GM12878 (cell line): ENCODE results near the gene GBP6. TPM values are rescaled to one million over a fixed set of nuclear protein-coding genes. Genes with fewer than 3 reads are reported as not detected.
"Not testable (repeated sequence)": the region's sequence is repeated elsewhere in the genome, so short reads cannot be mapped to it uniquely, and the experiment has no call there.

Experiments used
- ATAC-seq: fragments of 200-7000 bp; cut with Tn5 transposase; 3 replicates; pipeline ENCODE4 v1.9.1; 2020; ENCODE audit warnings: mild to moderate bottlenecking, moderate library complexity
- BruUV-seq: library from RNA; stranded (reverse); fragments of 400-500 nt; replicated peaks from 2 replicates; lab custom pipeline; 2021; lab: Mats Ljungman, UMichigan
- CTCF ChIA-PET: fragments of 300-600 bp; sonication (Branson Sonifier 250); formaldehyde crosslinking; extraction: SDS; loops from one replicate; lab custom pipeline; 2021; ENCODE audit warnings: inconsistent platforms; lab: Yijun Ruan, JAX
- POLR2A ChIA-PET: fragments of 350-600 bp; formaldehyde crosslinking; extraction: SDS; loops from one replicate; lab custom pipeline; 2021; ENCODE audit warnings: inconsistent platforms; lab: Charles Lee
- RAD21 ChIA-PET: fragments of 300-600 bp; sonication (Branson Sonifier 250); formaldehyde crosslinking; loops from one replicate; lab custom pipeline; 2023; ENCODE audit warnings: antibody characterized with exemption; ENCODE audit not compliant: unreplicated experiment; lab: Charles Lee
- SMC1A ChIA-PET: fragments of 300-600 bp; sonication (Branson Sonifier 250); formaldehyde crosslinking; loops from one replicate; lab custom pipeline; 2023; ENCODE audit not compliant: unreplicated experiment, uncharacterized antibody; lab: Charles Lee
- DNase-seq: peaks from one replicate; pipeline ENCODE4 v3.0.0-alpha.2; 2011; ENCODE audit warnings: low read depth, low spot score
- FAIRE-seq: peaks from 3 replicates; lab custom pipeline; 2011; peaks lifted over from hg19 to GRCh38; lab: Jason Lieb, UNC
- H2AFZ ChIP-seq: 2 replicates; pipeline ENCODE4 v1.6.0; 2011; ENCODE audit warnings: low read depth, low read length, control low read depth; ENCODE audit not compliant: control insufficient read depth
- H3K27ac ChIP-seq: 2 replicates; pipeline ENCODE4 v1.5.1; 2011; ENCODE audit warnings: control low read depth; ENCODE audit not compliant: control insufficient read depth, insufficient read depth
- H3K27me3 ChIP-seq, 2 experiments: replicated peaks in 1 of 2; 2 replicates each; pipeline versions ENCODE4 v1.6.0 to v1.6.1; 2011; ENCODE audit warnings: low read length in 1 of 2; ENCODE audit not compliant: control insufficient read depth in 2 of 2, insufficient read depth in 2 of 2
- H3K36me3 ChIP-seq, 2 experiments: 2 replicates each; pipeline ENCODE4 v1.5.1; 2011; ENCODE audit warnings: low read length in 1 of 2; ENCODE audit not compliant: control insufficient read depth in 2 of 2, insufficient read depth in 2 of 2
- H3K4me1 ChIP-seq: 2 replicates; pipeline ENCODE4 v1.6.1; 2011; ENCODE audit warnings: mild to moderate bottlenecking, low read length, moderate library complexity, mixed read lengths; ENCODE audit not compliant: control insufficient read depth, insufficient read depth
- H3K4me2 ChIP-seq: 2 replicates; pipeline ENCODE4 v1.6.0; 2011; ENCODE audit warnings: control low read depth; ENCODE audit not compliant: control insufficient read depth, insufficient read depth
- H3K4me3 ChIP-seq: fragments of 200-600 bp; sonication (generic); 2 replicates; pipeline ENCODE4 v1.5.1; 2016
- H3K79me2 ChIP-seq: 2 replicates; pipeline ENCODE4 v1.6.0; 2011; ENCODE audit warnings: low read length; ENCODE audit not compliant: control insufficient read depth, insufficient read depth
- H3K9ac ChIP-seq: 2 replicates; pipeline ENCODE4 v1.8.0; 2011; ENCODE audit warnings: low read length, control low read depth, mixed read lengths; ENCODE audit not compliant: control insufficient read depth, insufficient read depth
- H3K9me3 ChIP-seq: replicated peaks from 3 replicates; pipeline ENCODE4 v1.5.1; 2011; ENCODE audit warnings: mild to moderate bottlenecking, low read length; ENCODE audit not compliant: control insufficient read depth, insufficient read depth
- H4K20me1 ChIP-seq: 2 replicates; pipeline ENCODE4 v1.6.0; 2011; ENCODE audit not compliant: control insufficient read depth, insufficient read depth
- CHD1 ChIP-seq: IDR thresholded peaks from 2 replicates; pipeline ENCODE4 v1.6.1; 2012; ENCODE audit warnings: low read depth, low read length, improper control_type of control experiment
- E2F8 ChIP-seq: fragments of 450-650 bp; IDR thresholded peaks from 2 replicates; pipeline ENCODE4 v1.6.1; 2018; ENCODE audit warnings: mild to moderate bottlenecking, low read depth, moderate library complexity; ENCODE audit not compliant: partially characterized antibody
- WGBS: methylation state at CpG from one replicate; pipeline ENCODE4 v1.1.6; 2016; ENCODE audit warnings: low lambda C conversion rate; ENCODE audit not compliant: insufficient replicate concordance, insufficient coverage; ENCODE audit errors: missing lambda C conversion rate; 5-methylcytosine and 5-hydroxymethylcytosine counted together
- in situ Hi-C: fragments of 300-500 bp; cut with MboI; formaldehyde crosslinking; loops from 9 replicates; pipeline ENCODE4 v1.14.3; 2018; ENCODE audit warnings: mixed read lengths
- intact Hi-C: fragments of 100-400 bp; cut with micrococcal nuclease; formaldehyde crosslinking; loops from one replicate; pipeline ENCODE4 v1.14.2; 2022; ENCODE audit not compliant: unreplicated experiment
- polyA plus RNA-seq, 11 experiments: library from polyadenylated mRNA; depleted of rRNA in 4 of 11; unstranded in 6 of 11; stranded (reverse) in 5 of 11; fragments of >200 nt; fragmentation: Nextera tagmentation in 4 of 11; fragmentation: Illumina TruSeq in 1 of 11; extraction: Ambion mirVana in 4 of 11; extraction: Trizol in 1 of 11; gene quantifications; 1 replicate in 1 of 11; 2 replicates in 10 of 11; pipeline versions ENCODE4 v1.2.1 to v1.2.3, GENCODE V29; 2011 to 2016; ENCODE audit warnings: inconsistent platforms in 2 of 11, missing spikeins in 2 of 11, low read depth in 1 of 11
- total RNA-seq, 4 experiments: library from RNA; depleted of rRNA in 3 of 4; stranded (reverse); fragments of >200 nt in 3 of 4; fragmentation: Illumina TruSeq in 1 of 4; extraction: Trizol in 1 of 4; gene quantifications; 2 replicates each; pipeline versions ENCODE4 v1.2.1 to v1.2.3, GENCODE V29; 2013 to 2021

Gene GBP6
- total and polyA plus RNA-seq, 10 of the 15 experiments (the other 5 are each of a cell fraction or from before 2014, with no cell fraction given), result 0.03 to 2.7 (median 0.05) TPM; not detected in 6

DNA sequence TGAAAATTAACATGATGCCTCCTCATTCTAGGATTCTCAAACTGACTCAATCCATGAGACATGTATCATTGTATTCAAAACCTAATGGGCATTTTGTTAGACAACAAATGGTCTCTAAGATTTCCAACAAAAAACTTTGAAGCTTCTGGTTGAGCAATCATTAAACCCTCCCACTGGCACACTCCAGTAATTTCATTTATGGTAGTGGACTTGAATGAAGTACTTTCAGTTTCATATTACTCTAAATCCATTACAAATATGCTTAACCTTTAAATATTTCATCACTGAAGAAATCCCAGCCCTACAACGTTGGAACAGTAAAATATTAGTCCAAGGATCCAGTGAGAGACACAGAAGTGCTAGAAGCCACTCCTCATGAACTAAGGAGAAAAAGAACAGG lies 43.5 kb downstream of the GBP6 start (continued):
- TF ChIP-seq E2F8, result no peak
- TF ChIP-seq CHD1, result no peak

GRCh38 chr1:89407768-89408167 lies 43.9 kb downstream of the GBP6 start:
- H3K79me2 ChIP-seq, in situ Hi-C loops, H3K27ac ChIP-seq: not testable (repeated sequence)

More at GRCh38 chr1:89407768-89408167, 43.9 kb downstream of the GBP6 start:
- H3K4me1 ChIP-seq, H3K4me3 ChIP-seq, BruUV-seq, POLR2A ChIA-PET, H3K27me3 ChIP-seq, H3K9me3 ChIP-seq, H4K20me1 ChIP-seq, H2AFZ ChIP-seq, RAD21 ChIA-PET, H3K36me3 ChIP-seq, intact Hi-C loops, DNase-seq, H3K9ac ChIP-seq, ATAC-seq, SMC1A ChIA-PET, H3K4me2 ChIP-seq: not testable (repeated sequence)
- WGBS, result 13% methylated on average over 2 of the region's 2 CpGs
- peak; percentile 84 for FAIRE-seq
- CTCF ChIA-PET, result interaction anchor here (1.2 kb wide), 1 partner anchor 58 kb away, joined by 3 read pairs; no protein-coding TSS in a partner anchor
